Activated CD4-positive, alpha-beta T cell treated with anti-CD3 and anti-CD28 coated beads, Interleukin-2, amount 10 ng/mL, durations not matched to agents 24 days and 14 days (primary cell): Measurements from ENCODE around the gene CCNO. TPM values are rescaled to one million over a fixed set of nuclear protein-coding genes. Genes with fewer than 3 reads are reported as not detected.

Source experiments
- DNase-seq: peaks from one replicate; pipeline ENCODE4 v3.0.0; 2022
- H3K27ac Mint-ChIP-seq: one replicate; pipeline ENCODE4 v1.8.0; 2022; ENCODE audit warnings: mild to moderate bottlenecking, mixed read lengths
- H3K27me3 Mint-ChIP-seq: one replicate; pipeline ENCODE4 v1.8.0; 2022; ENCODE audit warnings: mixed read lengths
- H3K36me3 Mint-ChIP-seq: one replicate; pipeline ENCODE4 v1.8.0; 2022; ENCODE audit warnings: low read depth, mild to moderate bottlenecking, mixed read lengths
- H3K4me1 Mint-ChIP-seq: one replicate; pipeline ENCODE4 v1.8.0; 2021; ENCODE audit warnings: mixed read lengths
- H3K4me3 Mint-ChIP-seq: one replicate; pipeline ENCODE4 v1.8.0; 2022; ENCODE audit warnings: mild to moderate bottlenecking, moderate library complexity, mixed read lengths
- H3K9me3 Mint-ChIP-seq: one replicate; pipeline ENCODE4 v1.8.0; 2021; ENCODE audit warnings: mixed read lengths
- intact Hi-C: fragments of 100-400 bp; cut with micrococcal nuclease; formaldehyde crosslinking; loops from one replicate; pipeline ENCODE4 v1.15.1; 2023
- total RNA-seq: library from RNA; stranded (reverse); gene quantifications from 2 replicates; pipeline ENCODE4 v1.2.3, GENCODE V29; 2022

CCNO gene
- total RNA-seq, 1 donor from 2014 or later, result not detected

GRCh38 chr5:55230086-55230629 lies 3.2 kb downstream of the CCNO start:
- no peak for DNase-seq
- Mint-ChIP-seq H3K27ac (no peak overlapping the region), H3K9me3 (no peaks in the 10 kb centered on the region), H3K36me3 (peaks cover 2% of the 10 kb centered on the region), H3K4me3 (no peak overlapping the region), H3K27me3 (peaks cover 78% of the 10 kb centered on the region), H3K4me1 (peaks cover 42% of the 10 kb centered on the region)
- intact Hi-C loops, result loop anchor here (5.0 kb wide), 4 partner anchors 77 to 713 kb away; partner anchors contain the start of genes DHX29, MTREX and SNX18

DNA sequence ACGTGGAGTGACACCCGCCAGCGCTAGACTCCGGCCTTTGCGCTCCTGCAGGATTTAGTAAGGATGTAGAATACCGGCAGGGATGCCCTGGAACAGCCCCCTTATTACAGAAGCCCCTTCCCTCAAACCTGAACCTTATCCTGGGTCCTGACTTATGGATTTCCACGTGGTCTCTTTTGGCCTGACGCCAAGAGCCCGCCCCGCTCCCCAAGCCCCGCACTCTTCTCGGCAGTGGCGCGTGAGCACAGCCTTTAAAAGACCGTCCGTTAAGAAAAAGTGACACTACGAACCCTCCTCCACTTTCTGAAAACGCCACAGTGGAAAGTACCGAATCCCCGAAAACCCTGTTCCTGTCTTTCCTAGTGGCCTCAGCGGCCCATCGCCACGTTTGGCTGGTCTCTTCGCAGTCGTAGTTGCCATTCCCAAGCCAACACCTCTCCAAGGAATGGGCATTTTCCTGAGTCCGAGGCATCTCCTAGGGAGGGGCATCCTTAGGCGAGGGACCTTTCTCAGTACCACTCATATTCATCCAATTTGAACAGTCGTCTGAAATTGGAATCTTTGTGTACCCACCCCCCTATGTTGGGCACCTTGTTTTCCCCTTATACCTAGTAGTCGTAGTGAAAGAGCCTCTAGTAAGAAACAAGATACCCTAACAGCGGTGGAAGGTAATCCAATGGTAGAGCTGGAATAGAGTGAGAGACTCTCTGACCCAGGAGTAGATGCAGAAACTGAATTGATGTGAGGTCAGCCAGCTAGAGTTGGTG lies 5.6 kb downstream of the CCNO start:
- H3K9me3 Mint-ChIP-seq, result no peaks in the 10 kb centered on the region
- H3K27ac Mint-ChIP-seq, result peak overlapping the region; percentile 74
- peaks cover 2% of the 10 kb centered on the region for H3K36me3 Mint-ChIP-seq
- peaks cover 88% of the 10 kb centered on the region for H3K27me3 Mint-ChIP-seq
- DNase-seq, result no peak
- intact Hi-C loops, result no loop called here
- peaks cover 37% of the 10 kb centered on the region for H3K4me1 Mint-ChIP-seq
- peak overlapping the region; percentile 70 for H3K4me3 Mint-ChIP-seq

DNA sequence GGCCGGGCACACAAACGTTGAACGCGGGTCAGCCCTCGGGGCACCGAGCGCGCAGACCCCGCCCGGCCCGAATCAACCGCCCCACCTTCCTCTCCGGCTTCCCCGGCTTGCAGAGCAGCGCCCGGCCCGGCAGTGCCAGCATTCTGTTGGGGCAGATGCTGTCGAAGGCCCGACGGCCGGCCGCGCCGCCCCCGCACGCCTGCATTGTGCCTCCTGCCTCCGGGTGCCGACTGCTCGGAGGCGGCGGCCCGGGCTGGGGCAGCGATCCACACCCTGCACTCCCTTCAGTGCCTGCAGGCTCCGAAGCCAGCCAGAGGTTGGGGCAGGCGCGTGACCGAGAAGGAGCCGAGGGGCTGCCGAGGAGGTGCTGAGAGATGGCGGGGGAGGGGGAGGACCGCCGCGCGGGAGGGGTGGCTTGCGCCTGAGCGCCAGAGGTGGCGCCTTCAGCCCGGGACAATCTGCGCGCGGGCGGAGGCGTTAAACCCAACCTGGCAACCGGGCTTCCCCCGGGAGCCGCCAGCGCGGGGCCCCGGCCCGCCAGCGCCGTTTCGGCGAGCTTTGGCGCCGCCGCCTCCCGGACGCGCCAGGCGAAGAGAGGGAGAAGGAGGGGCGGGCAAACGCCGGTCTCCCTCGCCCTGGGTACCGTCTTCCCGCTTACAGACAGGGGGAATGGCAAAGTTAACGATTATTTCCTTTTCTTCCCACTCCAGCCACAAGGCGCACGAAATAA lies 6.3 kb downstream of the CCNO start, which contains the start of gene MCIDAS:
TSS of gene MCIDAS (minus strand) at position 382 of the 730 bp plus-strand sequence. CDS start at position 205, 177 bp downstream.
- Mint-ChIP-seq H3K27me3 (peaks cover 89% of the 10 kb centered on the region), H3K9me3 (peaks cover 3% of the 10 kb centered on the region), H3K36me3 (peaks cover 4% of the 10 kb centered on the region), H3K4me1 (peaks cover 37% of the 10 kb centered on the region), H3K27ac (peak within 1 kb of the TSS; percentile 74), H3K4me3 (peak within 1 kb of the TSS; percentile 72)
- intact Hi-C loops, result no loop called here
- DNase-seq, result peak; percentile 83

- H3K27ac Mint-ChIP-seq, result peak overlapping the region; percentile 34
- H3K27me3 Mint-ChIP-seq, result peaks cover 86% of the 10 kb centered on the region
- peaks cover 3% of the 10 kb centered on the region for H3K9me3 Mint-ChIP-seq
- H3K4me1 Mint-ChIP-seq, result peaks cover 31% of the 10 kb centered on the region
- intact Hi-C loops, result no loop called here
- H3K4me3 Mint-ChIP-seq, result peak overlapping the region; percentile 72
- DNase-seq, result peak; percentile 84
- peaks cover 3% of the 10 kb centered on the region for H3K36me3 Mint-ChIP-seq
Observed at GRCh38 chr5:55226027-55226933, 7.1 kb downstream of the CCNO start.

GRCh38 chr5:55225346-55225745 lies 8.1 kb downstream of the CCNO start:
- intact Hi-C loops, result no loop called here
- no peak overlapping the region for H3K27ac Mint-ChIP-seq
- H3K27me3 Mint-ChIP-seq, result peaks cover 86% of the 10 kb centered on the region
- no peak for DNase-seq
- peaks cover 3% of the 10 kb centered on the region for H3K36me3 Mint-ChIP-seq
- peaks cover 3% of the 10 kb centered on the region for H3K9me3 Mint-ChIP-seq
- peaks cover 32% of the 10 kb centered on the region for H3K4me1 Mint-ChIP-seq
- no peak overlapping the region for H3K4me3 Mint-ChIP-seq

- peaks cover 31% of the 10 kb centered on the region for H3K4me1 Mint-ChIP-seq
- DNase-seq, result no peak
- peaks cover 3% of the 10 kb centered on the region for H3K36me3 Mint-ChIP-seq
- intact Hi-C loops, result loop anchor here (1.0 kb wide), 1 partner anchor 9 kb away; the partner anchor contains the start of gene CCNO
- H3K4me3 Mint-ChIP-seq, result peak overlapping the region; percentile 19
- H3K9me3 Mint-ChIP-seq, result peaks cover 3% of the 10 kb centered on the region
- H3K27ac Mint-ChIP-seq, result peak overlapping the region; percentile 41
- H3K27me3 Mint-ChIP-seq, result peaks cover 84% of the 10 kb centered on the region
Observed at GRCh38 chr5:55223812-55224240, 9.6 kb downstream of the CCNO start.

GRCh38 chr5:55222985-55223811 lies 10.2 kb downstream of the CCNO start:
- DNase-seq, result peak; percentile 74

DNA sequence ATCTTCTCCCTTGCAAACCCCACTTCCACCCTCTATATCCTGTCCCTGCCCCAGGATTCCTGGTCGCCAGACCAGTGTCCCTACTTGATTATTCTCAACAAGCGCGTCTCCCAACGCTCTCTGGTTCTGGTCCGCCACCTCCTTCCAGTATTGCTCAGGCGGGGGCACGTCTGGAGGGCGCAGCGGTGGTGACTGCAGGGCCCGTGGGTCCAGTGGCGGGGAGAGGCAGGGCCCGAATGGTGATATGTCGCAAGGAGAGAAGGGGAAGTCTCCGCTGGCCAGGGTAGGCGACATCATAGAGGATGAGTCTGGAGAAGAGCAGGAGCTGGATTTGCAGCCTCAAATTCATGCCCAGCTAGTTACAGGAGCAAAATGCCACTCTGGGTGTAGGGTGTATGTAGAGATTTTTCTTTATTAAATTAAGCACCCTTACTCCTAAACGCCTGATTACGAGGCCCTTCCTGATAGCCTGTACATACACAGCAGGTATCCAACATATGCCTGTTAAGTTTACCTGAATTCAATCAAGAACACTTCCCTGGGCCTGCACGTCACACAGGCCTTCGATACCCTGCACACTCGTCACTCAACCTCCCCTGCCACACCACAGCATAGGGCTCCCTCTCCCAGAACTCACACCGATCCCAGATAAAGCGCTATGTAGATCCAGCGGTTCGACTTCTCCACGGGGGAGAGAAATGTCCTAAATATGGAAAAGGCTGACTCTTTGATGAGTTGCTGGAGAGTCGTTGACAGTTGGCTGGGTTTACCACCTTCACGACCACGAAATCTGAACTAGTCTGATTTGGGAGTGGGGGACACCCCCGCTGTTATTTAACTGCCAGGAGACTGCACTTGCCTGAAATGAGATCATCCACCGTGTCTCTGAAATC lies 11.1 kb downstream of the CCNO start:
- peaks cover 3% of the 10 kb centered on the region for H3K36me3 Mint-ChIP-seq
- H3K9me3 Mint-ChIP-seq, result peaks cover 3% of the 10 kb centered on the region
- peaks cover 83% of the 10 kb centered on the region for H3K27me3 Mint-ChIP-seq
- peaks cover 23% of the 10 kb centered on the region for H3K4me1 Mint-ChIP-seq
- peak overlapping the region; percentile 64 for H3K27ac Mint-ChIP-seq
- intact Hi-C loops, result no loop called here
- peak; percentile 64 for DNase-seq
- H3K4me3 Mint-ChIP-seq, result peak overlapping the region; percentile 62

More at GRCh38 chr5:55222985-55223811, 10.2 kb downstream of the CCNO start:
- Mint-ChIP-seq H3K27me3 (peaks cover 84% of the 10 kb centered on the region), H3K36me3 (peaks cover 3% of the 10 kb centered on the region), H3K27ac (no peak overlapping the region), H3K4me3 (peak overlapping the region; percentile 62), H3K4me1 (peaks cover 31% of the 10 kb centered on the region), H3K9me3 (peaks cover 3% of the 10 kb centered on the region)
- intact Hi-C loops, result loop anchor here (1.0 kb wide), 1 partner anchor 10 kb away; the partner anchor contains the start of gene CCNO

- Mint-ChIP-seq H3K4me1 (peaks cover 18% of the 10 kb centered on the region), H3K27ac (peak overlapping the region; percentile 15), H3K9me3 (peaks cover 3% of the 10 kb centered on the region), H3K36me3 (peaks cover 3% of the 10 kb centered on the region), H3K4me3 (peak overlapping the region; percentile 77), H3K27me3 (peaks cover 80% of the 10 kb centered on the region)
- peak; percentile 67 for DNase-seq
- intact Hi-C loops, result no loop called here
Observed at GRCh38 chr5:55220433-55221185, 12.8 kb downstream of the CCNO start.

DNA sequence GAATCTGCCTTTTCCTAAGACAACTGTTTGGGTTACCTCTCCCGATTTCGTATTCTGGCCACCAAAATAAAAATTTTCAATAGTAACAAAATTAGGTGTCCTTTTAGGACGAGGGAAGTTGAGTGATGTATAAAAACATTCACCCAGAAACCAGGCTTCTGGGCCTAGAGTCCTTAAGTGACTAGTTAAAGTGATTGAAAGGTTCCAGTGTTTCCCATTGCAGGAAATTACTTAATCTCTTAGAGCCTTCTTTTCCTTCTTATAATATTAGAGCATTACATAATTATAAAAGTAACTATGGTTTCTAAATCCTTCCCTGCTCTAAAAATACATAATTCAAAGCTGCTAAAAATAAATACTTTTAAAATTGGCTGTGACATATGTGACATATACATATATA lies 13.6 kb downstream of the CCNO start:
- Mint-ChIP-seq H3K27me3 (peaks cover 76% of the 10 kb centered on the region), H3K4me3 (peak overlapping the region; percentile 77), H3K27ac (no peak overlapping the region), H3K9me3 (peaks cover 3% of the 10 kb centered on the region), H3K4me1 (peaks cover 18% of the 10 kb centered on the region), H3K36me3 (peaks cover 3% of the 10 kb centered on the region)
- intact Hi-C loops, result no loop called here
- DNase-seq, result no peak

DNA sequence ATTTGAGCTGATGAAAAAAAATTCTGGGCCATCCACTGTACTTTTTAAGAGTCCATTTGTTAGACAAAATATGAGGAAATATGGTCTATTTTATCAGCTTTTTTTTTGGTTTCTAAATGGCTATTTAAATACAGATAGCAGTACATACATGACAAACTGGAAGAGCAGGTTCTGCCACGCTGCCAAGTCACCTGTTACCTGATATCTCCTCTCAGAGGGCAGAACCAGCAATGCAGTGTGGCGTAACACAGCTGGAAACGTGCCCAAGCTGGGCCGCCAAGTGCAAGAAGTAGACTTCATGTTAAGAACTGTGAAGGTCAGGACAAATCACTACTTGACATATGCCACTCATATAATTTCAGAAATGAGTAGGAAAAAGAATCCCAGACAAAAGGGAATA lies 14.4 kb downstream of the CCNO start:
- H3K27me3 Mint-ChIP-seq, result peaks cover 72% of the 10 kb centered on the region
- H3K4me1 Mint-ChIP-seq, result peaks cover 18% of the 10 kb centered on the region
- peaks cover 3% of the 10 kb centered on the region for H3K36me3 Mint-ChIP-seq
- H3K9me3 Mint-ChIP-seq, result peaks cover 3% of the 10 kb centered on the region
- no peak overlapping the region for H3K27ac Mint-ChIP-seq
- intact Hi-C loops, result no loop called here
- H3K4me3 Mint-ChIP-seq, result no peak overlapping the region
- no peak for DNase-seq
